HG03439 (cell line): ENCODE data around the gene RIC8B.

Experiments used
- ATAC-seq: cut with Tn5 transposase; IDR thresholded peaks from one replicate; pipeline ENCODE4 v1.9.1; 2021; ENCODE audit warnings: mild to moderate bottlenecking, moderate library complexity; ENCODE audit not compliant: unreplicated experiment

RIC8B gene

DNA sequence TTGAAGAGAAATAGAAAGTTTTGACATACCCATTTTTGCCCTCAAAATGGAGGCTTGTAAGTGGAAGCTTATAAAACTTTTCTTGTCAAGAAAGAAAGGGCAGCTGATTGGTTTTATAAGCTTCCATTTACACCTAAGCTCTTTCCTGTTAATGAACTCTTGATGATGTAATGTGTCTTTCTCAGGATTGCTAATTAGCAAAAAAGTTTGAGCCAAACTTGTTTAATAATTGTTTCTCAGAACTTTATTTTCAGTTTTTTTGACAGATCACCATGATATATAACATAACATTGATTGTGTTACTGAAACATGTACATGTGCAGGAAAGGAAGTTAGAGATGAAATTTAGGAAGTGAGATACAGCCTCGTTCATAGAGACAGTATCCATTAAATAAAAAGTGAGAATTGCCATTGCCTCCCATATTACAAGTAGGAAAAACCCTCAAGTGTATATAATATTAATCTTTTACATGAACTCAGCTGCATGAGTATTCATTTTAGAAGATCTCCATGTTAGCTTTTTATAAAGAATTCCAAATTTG, 26.8 kb downstream of the RIC8B start:
- ATAC-seq = no peak

DNA sequence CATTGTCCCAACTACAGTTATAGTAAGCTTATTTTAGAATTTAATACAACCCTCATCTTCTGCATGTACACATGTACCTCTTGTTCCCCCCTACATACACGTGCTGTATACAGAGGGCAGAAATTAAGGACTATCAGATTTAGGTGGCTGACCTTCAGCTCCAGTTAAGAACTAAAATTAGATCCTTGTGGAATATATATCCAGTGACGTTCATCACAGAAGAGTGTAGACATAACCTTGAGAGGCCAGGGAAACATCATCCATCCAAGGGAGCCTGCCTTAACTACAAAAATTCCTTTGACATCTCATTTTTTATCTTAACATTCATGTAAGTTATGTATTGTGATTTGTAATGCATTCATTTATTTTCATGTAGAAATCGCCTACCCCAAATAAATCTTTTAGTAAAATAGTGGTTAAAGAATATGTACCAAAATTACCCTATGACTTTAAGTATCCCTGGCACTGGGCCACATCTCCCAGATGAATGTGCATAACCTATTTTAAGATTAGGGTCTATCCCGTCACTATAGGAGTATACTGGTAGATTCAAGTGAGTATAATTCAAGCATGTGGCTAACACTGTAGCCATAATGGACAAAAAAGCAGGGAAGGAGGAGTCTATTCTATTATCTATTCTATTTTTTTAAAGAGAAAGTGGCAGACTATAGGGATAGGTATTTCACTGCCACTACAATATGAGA, 27.5 kb downstream of the RIC8B start:
- ATAC-seq = no peak

DNA sequence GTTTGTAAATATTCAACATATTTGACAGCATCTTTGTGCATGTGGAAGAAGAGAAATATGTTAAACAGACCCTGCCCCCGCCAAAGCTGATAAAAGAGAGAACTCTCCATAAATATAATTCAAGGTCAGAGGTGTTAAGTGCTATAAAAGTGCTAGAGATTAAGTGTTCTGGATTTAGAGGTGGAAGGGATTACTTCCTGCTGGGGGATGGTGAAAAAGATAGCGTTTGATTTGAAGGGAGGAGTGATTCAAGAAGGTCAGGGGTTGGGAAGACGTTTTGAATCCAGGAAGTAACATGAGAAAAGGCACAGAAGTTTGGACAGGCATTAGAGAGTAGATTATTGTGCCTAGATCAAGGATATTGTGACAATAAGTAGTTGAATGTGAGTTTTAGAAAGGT, 30.2 kb downstream of the RIC8B start:
- no peak for ATAC-seq

DNA sequence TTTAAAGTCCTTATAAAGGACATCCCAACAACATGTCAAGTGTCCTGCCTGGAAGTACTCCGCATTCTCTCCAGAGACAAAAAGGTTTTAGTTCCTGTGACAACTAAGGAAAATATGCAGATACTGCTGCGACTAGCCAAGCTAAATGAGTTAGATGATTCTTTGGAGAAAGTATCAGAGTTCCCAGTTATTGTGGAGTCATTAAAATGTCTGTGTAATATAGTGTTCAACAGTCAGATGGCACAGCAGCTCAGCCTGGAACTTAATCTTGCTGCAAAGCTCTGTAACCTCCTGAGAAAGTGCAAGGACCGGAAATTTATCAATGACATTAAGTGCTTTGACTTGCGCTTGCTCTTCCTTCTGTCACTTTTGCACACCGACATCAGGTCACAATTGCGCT, 40.2 kb downstream of the RIC8B start:
- ATAC-seq = no peak

DNA sequence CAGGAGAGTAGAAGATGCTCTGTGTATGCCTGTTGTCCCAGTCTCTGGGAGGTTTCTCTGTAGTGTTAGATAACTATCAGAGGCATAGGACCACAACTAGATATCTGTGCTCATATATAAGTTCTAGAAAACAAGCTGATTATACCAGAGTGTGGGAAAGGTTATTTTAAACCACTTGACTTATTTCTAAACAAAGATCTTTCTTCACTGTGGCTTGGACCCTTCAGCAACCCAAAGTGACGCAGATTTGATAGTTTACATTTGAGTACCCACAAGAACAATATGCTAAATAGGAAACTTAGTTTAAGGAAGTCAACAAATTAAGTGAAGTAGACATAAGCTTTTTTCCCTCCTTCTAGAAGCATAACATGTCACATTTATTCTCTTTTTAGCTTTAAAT, 41.3 kb downstream of the RIC8B start:
- no peak for ATAC-seq

DNA sequence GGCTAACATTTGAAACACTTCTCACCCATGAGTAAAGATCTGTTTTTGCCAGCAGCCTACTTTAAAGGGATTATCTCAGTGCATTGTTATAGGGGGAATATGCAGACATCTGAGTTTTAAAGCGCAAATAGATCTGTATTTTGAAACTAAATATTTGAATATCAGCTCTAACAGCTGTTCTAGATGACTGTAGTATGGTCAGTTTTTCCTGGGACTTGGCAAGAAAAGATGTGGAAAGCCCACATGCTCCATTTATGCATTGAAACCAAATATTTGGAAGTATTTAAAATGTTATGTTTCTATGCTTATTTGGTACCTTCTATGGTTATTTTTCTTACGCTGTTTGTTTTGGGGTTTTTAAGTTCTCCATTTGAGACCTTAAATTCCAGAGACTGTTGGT, 41.7 kb downstream of the RIC8B start:
- ATAC-seq = no peak

DNA sequence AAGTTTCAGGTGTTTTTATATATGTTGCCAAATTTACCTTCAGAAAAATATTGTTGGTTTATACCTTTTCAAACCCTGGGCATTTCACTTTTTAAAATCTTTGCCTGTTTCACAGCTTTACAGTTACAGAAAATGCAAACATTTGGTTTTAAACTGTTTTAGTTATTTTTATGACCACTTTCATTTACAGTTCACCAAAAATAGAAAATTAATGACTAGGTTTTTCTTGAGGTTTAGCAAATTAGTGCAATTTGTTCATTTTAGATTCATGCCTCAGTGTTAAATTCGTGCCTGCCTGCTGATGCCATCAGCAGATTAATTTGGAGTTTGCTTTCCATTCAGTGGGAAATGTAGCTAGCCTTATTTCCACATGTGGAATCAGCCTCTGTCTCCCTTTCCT, 45.5 kb downstream of the RIC8B start:
- ATAC-seq = no peak

DNA sequence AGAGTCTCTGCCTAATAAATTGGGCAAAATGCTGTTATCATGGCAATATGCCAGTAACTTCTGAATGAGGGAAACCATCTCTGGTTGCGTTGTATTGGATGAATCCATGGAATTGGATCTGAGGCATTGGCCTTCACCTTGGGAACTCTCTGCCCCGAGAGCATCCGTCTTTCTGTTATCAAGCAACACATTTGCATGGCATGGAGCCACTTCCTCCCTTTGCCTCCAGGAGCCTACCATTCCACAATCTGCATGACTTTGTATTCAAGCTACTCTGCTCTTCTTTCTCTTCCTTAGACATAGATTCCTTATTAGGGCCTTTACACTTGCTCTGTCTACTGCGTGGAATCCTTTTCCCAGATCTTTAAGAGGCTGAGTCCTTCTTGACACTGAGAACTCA, 57.2 kb downstream of the RIC8B start:
- ATAC-seq = no peak

DNA sequence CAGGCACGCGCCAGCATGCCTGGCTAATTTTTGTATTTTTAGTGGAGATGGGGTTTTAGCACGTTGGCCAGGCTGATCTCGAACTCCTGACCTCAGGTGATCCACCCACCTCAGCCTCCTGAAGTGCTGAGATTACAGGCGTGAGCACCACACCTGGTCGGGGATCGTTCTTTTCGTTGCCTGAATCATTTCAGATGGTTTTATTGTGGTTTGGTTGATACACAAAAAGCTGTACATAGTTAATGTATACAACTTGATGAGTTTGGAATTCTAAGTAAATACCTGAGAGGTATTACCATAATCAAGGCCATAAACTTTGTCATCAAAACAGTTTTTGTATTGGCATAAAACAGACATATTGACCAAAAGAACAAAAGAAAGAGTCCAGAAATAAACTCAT, 63.3 kb downstream of the RIC8B start:
- no peak for ATAC-seq

DNA sequence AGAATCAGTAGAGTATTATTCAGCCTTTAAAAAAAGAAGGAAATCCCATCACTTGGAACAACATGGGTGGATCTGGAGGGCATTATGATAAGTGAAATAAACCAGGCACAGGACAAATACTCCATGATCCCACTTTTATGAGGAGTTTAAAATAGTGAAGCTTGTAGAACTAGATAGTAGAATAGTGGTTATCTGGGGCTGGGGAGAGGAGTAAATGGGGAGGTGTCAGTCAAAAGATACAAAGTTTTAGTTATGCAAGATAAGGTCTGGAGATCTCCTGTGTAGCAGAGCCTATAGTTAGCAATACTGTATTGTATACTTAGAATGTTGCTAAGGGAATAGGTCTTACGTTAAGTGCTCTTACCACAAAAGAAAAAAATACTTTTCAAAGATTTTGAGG, 64.9 kb downstream of the RIC8B start:
- ATAC-seq = no peak

DNA sequence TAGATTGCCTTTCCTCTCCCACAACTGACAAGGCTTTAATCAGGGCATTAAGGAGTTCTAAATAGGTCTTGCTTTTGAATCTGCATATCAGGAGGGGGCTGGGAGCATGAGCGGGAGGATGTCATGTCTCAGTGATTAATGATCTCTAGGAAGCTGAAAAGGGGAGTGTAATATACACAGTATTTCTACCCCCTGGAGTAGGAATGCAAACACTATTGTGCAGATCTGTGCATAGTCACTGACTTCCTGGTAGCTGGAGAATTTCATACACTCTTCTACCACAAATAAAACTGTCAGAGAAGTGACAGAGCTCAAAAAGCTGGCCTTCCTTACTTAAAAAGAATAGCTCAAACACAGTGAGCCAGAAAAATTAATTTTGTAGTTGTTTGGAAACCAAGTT, 65.8 kb downstream of the RIC8B start:
- ATAC-seq = no peak

DNA sequence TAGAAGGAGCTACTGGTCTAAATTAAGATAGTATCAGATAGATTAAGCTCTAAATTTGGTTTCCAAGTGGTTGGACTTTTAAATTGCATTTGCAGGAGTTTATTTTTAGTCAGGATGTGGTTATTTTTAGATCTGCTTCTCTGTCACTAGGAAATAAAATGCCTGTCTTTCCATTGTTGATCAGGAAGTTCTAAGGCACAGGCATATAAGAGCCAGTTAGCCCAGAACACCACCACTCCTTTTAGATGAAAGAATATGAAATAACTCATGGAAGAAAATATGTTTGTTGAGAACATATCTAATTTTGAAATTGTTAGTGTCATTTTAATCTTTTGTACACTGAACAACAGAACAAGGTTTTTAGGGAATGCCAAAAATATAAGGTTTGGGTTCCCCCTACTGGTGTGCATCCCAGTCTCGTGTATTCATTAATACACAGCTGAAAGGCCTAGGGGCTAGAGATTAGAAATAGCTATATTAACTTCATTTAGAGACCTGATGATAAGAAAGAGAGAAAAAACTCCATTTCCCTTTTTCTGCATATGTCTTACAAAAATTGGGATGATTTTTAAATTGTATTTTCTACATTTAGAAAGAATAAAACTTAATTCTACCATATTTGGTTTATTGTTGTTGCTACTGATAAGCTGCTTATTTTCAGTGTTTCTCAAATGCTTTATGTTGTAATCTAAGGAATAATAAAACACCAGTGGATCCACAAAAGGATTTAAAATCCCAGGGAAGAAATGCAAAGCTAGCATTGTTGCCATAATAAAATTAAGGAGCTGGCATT, 67.2 kb downstream of the RIC8B start:
- no peak for ATAC-seq

DNA sequence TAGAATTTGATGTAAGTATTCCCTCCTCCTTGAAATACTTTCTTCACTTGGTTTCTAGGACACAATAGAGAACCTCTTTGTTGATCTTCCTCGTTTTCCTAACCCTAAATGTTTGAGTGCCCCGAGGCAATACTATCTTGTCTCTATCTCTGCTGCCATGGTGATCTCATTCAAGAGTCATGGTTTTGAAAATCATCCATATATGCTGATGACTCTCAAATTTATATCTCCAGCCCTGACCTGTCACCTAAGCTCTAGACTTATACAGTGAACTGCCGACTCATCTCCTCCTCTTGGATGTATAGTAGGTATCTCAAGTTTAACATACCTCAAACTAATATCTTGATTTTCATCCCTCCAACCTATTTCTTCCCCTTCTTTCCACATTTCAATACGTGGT, 71.4 kb downstream of the RIC8B start:
- no peak for ATAC-seq

DNA sequence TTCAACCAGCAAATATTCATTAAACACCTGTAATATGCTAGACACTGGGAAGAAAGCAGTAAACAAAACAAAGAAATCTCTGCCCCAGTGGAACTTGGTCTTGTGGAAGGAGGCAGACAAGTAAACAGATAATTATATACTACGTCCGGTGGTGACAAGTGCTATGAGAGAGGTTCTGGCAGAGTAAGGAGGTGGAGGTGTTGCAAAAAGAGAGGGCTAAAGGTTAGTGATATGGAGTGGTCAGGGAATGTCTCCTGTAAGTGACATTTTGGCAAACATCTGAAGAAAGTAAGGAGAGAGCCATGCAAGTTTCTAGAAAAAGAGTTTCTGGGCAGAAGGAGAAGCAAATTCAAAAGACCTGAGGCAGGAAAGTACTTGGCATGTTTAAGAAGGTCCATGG, 73.4 kb downstream of the RIC8B start:
- no peak for ATAC-seq

DNA sequence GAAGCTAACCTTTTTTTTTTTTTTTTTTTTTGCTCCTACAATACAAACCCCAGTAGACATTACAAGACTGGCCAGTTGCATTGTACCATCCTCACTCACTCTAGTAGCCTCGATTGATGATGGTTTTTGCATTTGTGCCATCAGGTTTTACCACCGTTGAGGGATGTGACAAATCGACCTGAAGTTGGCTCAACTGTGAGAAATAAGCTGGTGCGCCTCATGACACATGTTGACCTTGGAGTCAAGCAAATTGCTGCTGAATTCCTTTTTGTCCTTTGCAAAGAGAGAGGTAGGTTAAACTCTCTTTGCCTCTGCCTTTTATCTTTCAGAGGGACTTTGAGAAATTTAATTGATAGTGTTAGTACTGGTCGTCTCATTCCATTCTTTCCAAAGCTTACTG, 76.8 kb downstream of the RIC8B start:
- ATAC-seq = no peak

DNA sequence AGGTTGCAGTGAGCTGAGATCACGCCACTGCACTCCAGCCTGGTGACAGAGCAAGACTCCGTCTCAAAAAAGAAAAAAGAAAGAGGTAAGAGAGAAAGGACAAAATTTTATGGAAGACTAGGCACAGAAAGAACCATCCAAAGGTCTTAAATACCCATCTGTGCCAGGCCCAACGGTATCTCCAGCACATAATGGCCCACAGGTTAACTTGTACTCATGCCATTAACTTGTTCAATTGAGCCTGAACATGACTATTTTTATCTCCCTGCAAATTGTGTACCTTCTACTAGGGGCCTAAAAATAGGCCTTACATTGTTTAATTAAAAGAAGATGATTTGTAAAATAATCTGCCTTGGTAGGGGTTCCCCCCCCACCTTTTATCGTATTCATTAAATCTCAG, 80.2 kb downstream of the RIC8B start:
- ATAC-seq = no peak

DNA sequence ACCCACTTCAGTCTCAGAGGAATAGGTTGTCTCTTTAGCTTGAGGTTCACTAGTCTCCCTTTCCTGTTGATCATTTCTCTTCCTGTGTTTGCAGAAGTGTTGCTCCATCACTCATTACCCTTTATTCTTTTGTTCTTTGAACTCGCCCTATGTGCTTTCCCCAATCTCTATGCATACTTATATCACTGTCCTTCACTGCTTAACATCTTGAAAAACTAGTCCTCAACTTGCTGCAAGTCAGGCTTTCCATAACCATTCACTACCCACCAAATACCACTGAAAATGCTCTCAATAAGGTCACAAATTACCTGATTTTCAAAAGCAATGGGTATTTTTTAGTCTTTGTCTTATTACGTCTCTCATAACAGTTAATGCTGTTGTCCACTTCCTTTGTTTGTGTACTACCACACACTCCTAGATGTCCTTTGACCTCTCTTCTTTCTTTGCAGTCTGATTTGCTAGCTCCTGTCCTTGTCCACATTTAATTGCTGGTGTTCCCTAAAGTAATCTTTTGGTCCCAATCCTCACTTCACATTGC, 80.8 kb downstream of the RIC8B start:
- ATAC-seq = no peak

DNA sequence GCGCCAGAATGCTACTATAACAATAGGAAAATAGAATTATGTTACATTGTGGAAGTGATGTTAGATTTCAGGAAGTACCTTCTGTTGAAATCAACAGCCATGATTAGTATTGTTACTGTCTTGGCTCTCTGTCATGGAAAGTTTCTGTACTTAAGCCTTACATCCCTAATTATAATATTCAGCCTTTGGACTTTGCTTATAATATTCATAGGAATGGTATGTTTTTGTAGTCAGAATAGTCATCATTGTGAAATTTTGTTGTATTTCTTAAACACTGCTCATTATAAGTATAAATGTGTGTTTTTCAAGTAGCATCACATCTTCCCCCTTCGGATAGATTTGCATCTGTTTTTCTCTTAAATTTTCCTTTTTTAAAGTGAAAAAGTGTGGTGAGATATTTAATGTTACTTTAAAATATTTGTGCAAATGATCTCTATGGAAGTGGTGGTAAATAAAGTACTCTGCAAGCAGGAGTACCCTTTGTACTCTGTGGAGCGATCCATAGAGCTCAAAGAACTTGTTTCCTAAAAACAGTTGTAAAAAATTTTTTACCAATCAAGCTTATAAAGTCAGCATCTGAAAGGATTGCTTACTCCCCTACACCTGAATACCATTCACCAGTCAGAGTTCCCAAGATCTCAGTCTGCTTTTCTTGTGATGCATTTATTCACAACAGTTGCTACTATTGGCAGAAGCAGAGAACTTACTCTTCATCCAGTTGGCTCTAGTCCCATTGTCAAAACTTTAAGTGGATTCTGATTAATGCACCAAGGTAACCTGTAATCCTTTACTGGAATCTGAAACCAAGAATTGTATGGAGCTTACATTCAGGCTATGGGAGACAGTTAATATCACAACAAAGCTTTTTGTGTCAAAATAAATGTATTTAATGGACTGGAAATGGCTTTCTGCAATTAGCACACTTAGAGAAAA, 87.8 kb downstream of the RIC8B start:
- no peak for ATAC-seq

DNA sequence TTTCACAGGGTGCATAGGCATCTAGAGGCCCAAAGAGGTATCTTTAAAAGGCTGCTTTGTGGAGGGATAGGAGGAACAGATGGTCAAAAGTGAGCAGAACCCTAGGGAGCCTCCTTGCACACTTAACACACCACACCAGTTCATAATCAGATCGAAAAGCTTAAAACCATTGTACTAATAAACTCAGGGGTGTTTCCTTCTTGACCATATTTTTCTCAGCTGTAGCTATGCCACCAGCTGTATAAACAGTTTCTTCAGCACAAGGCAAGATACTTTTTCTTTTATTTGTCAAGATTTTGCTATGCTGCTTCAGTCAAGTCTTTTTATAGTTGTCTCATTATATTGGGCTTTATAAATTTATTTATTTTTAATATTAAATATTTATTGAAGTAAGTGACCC, 88.7 kb downstream of the RIC8B start:
- ATAC-seq = no peak

DNA sequence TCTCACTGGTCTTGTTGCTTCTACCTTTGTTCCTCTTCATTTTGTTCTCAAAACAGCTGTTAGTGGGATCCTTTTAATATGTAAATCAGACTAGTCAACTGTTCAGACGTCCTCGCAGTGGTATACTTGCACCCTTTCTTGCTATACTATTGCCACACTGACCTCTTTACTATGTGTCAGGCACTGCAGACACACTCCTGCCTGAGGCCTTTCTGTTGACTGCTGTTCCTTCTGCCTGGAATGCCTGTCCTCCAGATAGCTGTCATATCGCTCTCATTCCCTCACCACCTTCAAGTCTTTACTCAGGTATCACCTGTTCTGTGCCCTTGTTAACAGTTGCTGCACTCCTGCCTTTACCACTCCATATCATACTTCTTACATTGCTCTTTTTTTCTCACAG, 91.2 kb downstream of the RIC8B start:
- no peak for ATAC-seq

DNA sequence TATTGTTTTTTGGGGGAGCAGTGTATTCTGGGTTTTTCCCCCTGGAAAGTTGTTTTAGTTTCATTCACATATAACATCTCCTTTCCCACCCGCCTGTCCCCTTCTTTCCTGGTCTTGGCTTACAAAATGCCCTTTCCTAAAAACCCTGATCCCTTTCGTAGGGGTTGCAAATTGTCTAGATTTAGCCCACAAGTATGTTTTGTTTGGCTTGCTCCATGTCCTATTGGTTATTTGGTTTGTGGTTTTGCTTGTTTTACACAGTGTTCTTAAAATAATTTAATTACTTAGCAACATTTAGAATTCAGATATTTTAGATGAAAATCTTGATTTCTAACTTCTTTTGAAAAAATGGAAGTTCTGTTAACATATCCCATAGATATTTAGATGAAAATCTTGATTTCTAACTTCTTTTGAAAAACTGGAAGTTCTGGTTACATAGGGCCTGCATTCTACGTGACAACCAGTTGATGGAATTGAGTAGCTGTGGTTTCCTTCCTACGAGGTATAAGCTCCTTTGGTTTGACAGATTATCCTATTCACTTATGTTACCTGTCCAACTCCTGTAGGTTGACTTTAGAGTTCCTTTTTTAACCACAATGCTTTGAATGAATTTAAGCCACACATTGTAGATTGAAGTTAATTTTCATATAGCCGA, 92.1 kb downstream of the RIC8B start:
- no peak for ATAC-seq
